Osteoblast (primary cell): ENCODE results near the gene GLB1L3. TPM values are rescaled to one million over a fixed set of nuclear protein-coding genes. Genes with fewer than 3 reads are reported as not detected.
A peak's percentile ranks its signal among the peaks of the same experiment; 100 is the strongest.

Source experiments
- DNase-seq: peaks from one replicate; pipeline ENCODE4 v3.0.0; 2011; ENCODE audit warnings: low spot score, mixed read lengths; ENCODE audit not compliant: insufficient read length; ENCODE audit errors: missing footprints
- H2AFZ ChIP-seq: 2 replicates; pipeline ENCODE4 v1.6.0; 2011; ENCODE audit warnings: mild to moderate bottlenecking, low read length
- H3K27ac ChIP-seq: 2 replicates; pipeline ENCODE4 v1.5.1; 2011; ENCODE audit warnings: mild to moderate bottlenecking, low read depth, low read length, moderate library complexity
- H3K27me3 ChIP-seq: 2 replicates; pipeline ENCODE4 v1.6.0; 2012; ENCODE audit warnings: mild to moderate bottlenecking, control low read depth, inconsistent platforms, low read length, moderate library complexity; ENCODE audit not compliant: insufficient read depth
- H3K36me3 ChIP-seq: 2 replicates; pipeline ENCODE4 v1.5.1; 2011; ENCODE audit warnings: mild to moderate bottlenecking, low read length, control low read depth, moderate library complexity; ENCODE audit not compliant: insufficient read depth
- H3K4me1 ChIP-seq: 2 replicates; pipeline ENCODE4 v1.5.1; 2011; ENCODE audit warnings: mild to moderate bottlenecking, low read length, control low read depth, moderate library complexity; ENCODE audit not compliant: insufficient read depth
- H3K4me2 ChIP-seq: 2 replicates; pipeline ENCODE4 v1.6.0; 2011; ENCODE audit warnings: mild to moderate bottlenecking, low read length; ENCODE audit not compliant: insufficient read depth
- H3K4me3 ChIP-seq: fragments of 200-600 bp; sonication (generic); 3 replicates; pipeline ENCODE4 v1.5.1; 2012; ENCODE audit warnings: mild to moderate bottlenecking, low read length, inconsistent platforms; ENCODE audit not compliant: insufficient read depth
- H3K79me2 ChIP-seq: 2 replicates; pipeline ENCODE4 v1.6.0; 2012; ENCODE audit warnings: mild to moderate bottlenecking, low read length, control low read depth, inconsistent platforms; ENCODE audit not compliant: insufficient read depth
- H3K9me3 ChIP-seq: 2 replicates; pipeline ENCODE4 v1.5.1; 2011; ENCODE audit warnings: low read depth, low read length, control low read depth
- H4K20me1 ChIP-seq: 2 replicates; pipeline ENCODE4 v1.6.0; 2012; ENCODE audit warnings: mild to moderate bottlenecking, low read length, control low read depth; ENCODE audit not compliant: insufficient read depth
- CTCF ChIP-seq: IDR thresholded peaks from 2 replicates; pipeline ENCODE4 v1.5.1; 2011; ENCODE audit warnings: mild to moderate bottlenecking, low read depth, low read length, moderate library complexity; ENCODE audit errors: extremely low read depth
- total RNA-seq: library from RNA; depleted of rRNA; stranded (reverse); fragments of >200 nt; gene quantifications from 2 replicates; pipeline ENCODE4 v1.2.3, GENCODE V29; 2012

Gene GLB1L3
- total RNA-seq, 1 donor = not detected

DNA sequence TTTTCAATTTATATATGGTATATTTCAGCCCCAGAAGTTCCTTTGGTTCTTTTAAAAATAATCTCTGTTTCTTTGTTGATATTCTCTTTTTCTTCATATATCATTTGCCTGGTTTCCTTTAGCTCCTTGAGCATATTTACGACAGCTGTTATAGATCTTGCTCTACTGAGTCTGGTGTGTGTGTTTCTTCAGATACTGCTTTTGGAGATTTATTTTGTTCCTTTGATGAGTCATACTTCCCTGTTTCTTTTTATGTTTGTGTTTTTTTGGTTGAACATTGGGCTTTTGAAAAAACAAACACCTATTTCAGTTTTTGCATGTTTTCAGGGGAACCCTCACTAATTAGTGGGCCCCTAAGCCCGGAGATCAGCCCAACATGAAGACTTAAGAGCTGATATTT, 79.0 kb downstream of the GLB1L3 start:
- no peaks in the 10 kb centered on the region for H3K4me1 ChIP-seq
- H2AFZ ChIP-seq = no peak overlapping the region
- no peak overlapping the region for H3K4me3 ChIP-seq
- no peak for TF ChIP-seq CTCF
- H3K9me3 ChIP-seq = no peaks in the 10 kb centered on the region
- no peak overlapping the region for H3K4me2 ChIP-seq
- H3K36me3 ChIP-seq = no peaks in the 10 kb centered on the region
- no peak overlapping the region for H3K27ac ChIP-seq
- no peak for DNase-seq
- H3K79me2 ChIP-seq = no peaks in the 10 kb centered on the region
- no peaks in the 10 kb centered on the region for H3K27me3 ChIP-seq
- no peaks in the 10 kb centered on the region for H4K20me1 ChIP-seq

DNA sequence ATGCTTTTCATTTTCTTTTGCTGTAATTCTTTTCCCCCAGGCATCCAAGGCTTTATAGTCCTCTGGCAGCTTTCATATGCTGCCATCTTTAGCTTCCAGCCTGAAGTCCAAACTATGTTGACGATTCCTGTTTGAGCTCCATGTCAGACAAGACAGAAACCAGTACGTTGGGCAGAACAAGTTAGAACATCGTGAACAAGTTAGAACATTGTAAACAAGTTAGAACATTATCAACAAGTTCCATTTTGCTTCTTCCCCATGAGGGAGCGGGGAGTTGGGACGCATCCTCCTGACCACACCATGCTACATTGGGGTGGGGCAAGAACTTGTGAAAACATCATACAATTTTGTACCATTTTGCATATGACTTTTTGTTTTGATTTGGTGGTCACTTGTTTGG, 79.5 kb downstream of the GLB1L3 start:
- peak; percentile 37 for DNase-seq
- no peaks in the 10 kb centered on the region for H3K27me3 ChIP-seq

DNA sequence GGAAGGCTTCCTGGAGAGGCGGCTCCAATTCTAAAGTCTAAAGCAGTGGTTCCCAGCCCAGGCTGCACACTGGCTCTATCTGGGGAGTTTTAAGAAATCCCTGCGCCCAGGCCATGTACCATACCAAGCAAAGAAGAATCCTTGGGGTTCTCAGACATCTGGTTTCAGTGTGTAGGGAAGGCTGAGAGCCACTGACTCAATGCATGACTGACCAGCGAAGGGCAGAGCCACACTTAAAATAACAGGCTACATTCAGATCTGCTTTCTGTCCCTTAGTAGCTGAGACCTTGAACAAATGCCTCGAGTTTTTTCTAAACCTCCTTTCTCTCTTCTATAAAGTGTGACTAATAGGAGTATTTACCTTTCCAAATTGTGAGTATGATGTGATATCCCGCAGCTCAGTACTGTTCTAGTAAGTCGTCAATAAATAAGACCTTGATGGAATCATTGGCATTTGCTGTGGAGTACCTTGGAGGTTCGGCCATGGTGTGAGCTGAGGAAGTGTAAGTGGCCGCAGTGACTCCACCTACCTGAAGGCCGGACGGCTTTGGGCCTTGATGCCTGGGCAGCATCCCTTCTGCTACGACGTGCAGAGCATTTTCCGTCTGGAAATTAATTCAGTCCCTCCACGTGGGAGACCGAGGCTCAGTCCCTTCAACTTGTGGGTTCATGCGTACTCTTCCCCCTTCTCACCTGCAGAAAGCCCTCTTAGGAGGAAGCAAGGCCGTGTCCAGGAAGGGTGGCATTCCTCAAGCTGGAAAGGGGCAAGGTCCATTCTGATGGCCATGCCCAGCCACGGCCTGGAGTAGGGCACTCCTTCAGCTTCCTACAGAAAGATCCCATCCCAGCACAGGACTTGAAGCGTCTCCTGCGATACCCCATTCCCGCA, 80.7 kb downstream of the GLB1L3 start:
- DNase-seq = peak; percentile 25
- Histone ChIP-seq H4K20me1 (no peaks in the 10 kb centered on the region), H3K27ac (no peak overlapping the region), H3K4me1 (no peaks in the 10 kb centered on the region), H3K36me3 (no peaks in the 10 kb centered on the region), H3K4me2 (no peak overlapping the region), H3K9me3 (no peaks in the 10 kb centered on the region), H3K27me3 (no peaks in the 10 kb centered on the region), H2AFZ (no peak overlapping the region), H3K4me3 (no peak overlapping the region), H3K79me2 (no peaks in the 10 kb centered on the region)
- TF ChIP-seq CTCF = no peak

More for the DNA sequence above, 79.5 kb downstream of the GLB1L3 start:
- TF ChIP-seq CTCF = no peak
- Histone ChIP-seq H3K4me3 (no peak overlapping the region), H4K20me1 (no peaks in the 10 kb centered on the region), H3K9me3 (no peaks in the 10 kb centered on the region), H3K4me1 (no peaks in the 10 kb centered on the region), H3K79me2 (no peaks in the 10 kb centered on the region), H3K27ac (no peak overlapping the region), H3K4me2 (no peak overlapping the region), H3K36me3 (no peaks in the 10 kb centered on the region), H2AFZ (no peak overlapping the region)

DNA sequence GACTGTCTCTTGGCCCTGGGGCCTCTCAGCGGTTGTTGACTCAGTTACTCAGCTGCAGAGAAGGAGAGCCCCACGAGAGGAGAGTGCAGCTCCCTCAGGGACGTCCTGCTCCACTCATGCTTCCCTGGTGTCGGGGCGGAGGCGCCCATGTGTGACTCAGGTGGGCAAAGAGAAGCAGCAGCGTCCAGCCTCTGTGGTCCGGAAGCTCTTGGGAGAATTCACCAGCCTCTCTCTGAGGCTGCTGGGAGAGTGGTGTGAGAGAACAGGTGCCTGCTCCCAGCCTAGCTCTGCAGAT, 81.3 kb downstream of the GLB1L3 start:
- TF ChIP-seq CTCF = no peak
- H3K4me2 ChIP-seq = no peak overlapping the region
- H4K20me1 ChIP-seq = no peaks in the 10 kb centered on the region
- H3K79me2 ChIP-seq = no peaks in the 10 kb centered on the region
- H3K27ac ChIP-seq = no peak overlapping the region
- H3K4me1 ChIP-seq = no peaks in the 10 kb centered on the region
- no peak overlapping the region for H3K4me3 ChIP-seq
- no peaks in the 10 kb centered on the region for H3K36me3 ChIP-seq
- no peak overlapping the region for H2AFZ ChIP-seq
- H3K27me3 ChIP-seq = no peaks in the 10 kb centered on the region
- DNase-seq = peak; percentile 17
- H3K9me3 ChIP-seq = no peaks in the 10 kb centered on the region
